Measurements from ENCODE around the gene PTPRT. TPM values are rescaled to one million over a fixed set of nuclear protein-coding genes. Genes with fewer than 3 reads are reported as not detected.

Gene PTPRT
- total and polyA plus RNA-seq, 9 donors, result under 0.01 to 3.2 (median 0.22) TPM; not detected in 1

- no peak for TF ChIP-seq CTCF (IDR thresholded peaks at IDR 0.05)
- TF ChIP-seq POLR2A (IDR thresholded peaks at IDR 0.05), result no peak
- TF ChIP-seq EP300 (IDR thresholded peaks at IDR 0.05), result no peak
- intact Hi-C loops (cut with DNase I), result no loop called here
- no peak overlapping the region for H3K4me3 ChIP-seq
- no peaks in the 10 kb centered on the region for H3K36me3 ChIP-seq
- H3K27me3 ChIP-seq, result no peaks in the 10 kb centered on the region
- no peaks in the 10 kb centered on the region for H3K9me3 ChIP-seq
- no peak for DNase-seq
- no peaks in the 10 kb centered on the region for H3K4me1 ChIP-seq (ENCODE audit: insufficient read depth)
- no peak overlapping the region for H3K27ac ChIP-seq
- WGBS, 3 donors, result 79 to 97% (median 94%) methylated on average over 4 of the region's 4 CpGs
These were observed 1163.1 kb downstream of the PTPRT start for GRCh38 chr20:42026599-42026998.

GRCh38 chr20:42024653-42025052 is 1165.1 kb downstream of the PTPRT start:
- no peak for DNase-seq
- no peak overlapping the region for H3K27ac ChIP-seq
- H3K4me1 ChIP-seq (ENCODE audit: insufficient read depth), result no peaks in the 10 kb centered on the region
- no peaks in the 10 kb centered on the region for H3K36me3 ChIP-seq
- no peak for TF ChIP-seq POLR2A (IDR thresholded peaks at IDR 0.05)
- TF ChIP-seq EP300 (IDR thresholded peaks at IDR 0.05), result no peak
- no peak for TF ChIP-seq CTCF (IDR thresholded peaks at IDR 0.05)
- no peaks in the 10 kb centered on the region for H3K9me3 ChIP-seq
- H3K27me3 ChIP-seq, result no peaks in the 10 kb centered on the region
- no peak overlapping the region for H3K4me3 ChIP-seq
- intact Hi-C loops (cut with DNase I), result no loop called here
- 22 to 30% (median 23%) methylated on average over 5 of the region's 5 CpGs for WGBS, 3 donors

Small RNAs within 50 kb of the gene (small RNA-seq; reads per million reads assigned to genes)
- not detected for gene RN7SKP100

Measured in ovary (tissue), 9 donors.